Central memory CD4-positive, alpha-beta T cell (primary cell): ENCODE data around the gene PRKD3.
"Not testable (repeated sequence)": the region's sequence is repeated elsewhere in the genome, so short reads cannot be mapped to it uniquely, and the experiment has no call there.

ENCODE experiments used
- DNase-seq: peaks from one replicate; pipeline ENCODE4 v3.0.0; 2022

Gene PRKD3

GRCh38 chr2:37306024-37306423, 18.6 kb downstream of the PRKD3 start:
- no peak for DNase-seq

GRCh38 chr2:37302701-37303252, 21.9 kb downstream of the PRKD3 start:
- DNase-seq, result no peak

DNA sequence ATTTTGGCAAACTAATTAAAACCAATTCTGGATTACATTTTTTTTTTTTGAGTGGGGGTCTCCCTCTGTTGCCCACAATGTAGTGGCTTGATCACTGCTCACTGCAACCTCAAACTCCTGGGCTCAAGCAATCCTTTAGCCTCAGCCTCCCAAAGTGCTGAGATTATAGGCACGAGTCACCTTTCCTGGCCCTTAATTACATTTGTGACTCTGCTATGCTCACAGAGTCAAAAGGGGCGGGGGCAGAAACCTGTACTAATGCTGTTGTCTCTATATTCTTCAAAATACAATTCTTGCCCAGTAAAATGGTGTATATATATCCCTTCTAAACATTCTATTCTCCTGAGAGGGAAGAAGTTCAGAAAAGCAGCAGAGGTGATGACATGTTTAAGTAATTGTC, 23.2 kb downstream of the PRKD3 start:
- DNase-seq, result no peak

- no peak for DNase-seq
These were observed 24.1 kb downstream of the PRKD3 start for GRCh38 chr2:37300578-37300977.

GRCh38 chr2:37300146-37300545, 24.5 kb downstream of the PRKD3 start:
- DNase-seq, result no peak

- no peak for DNase-seq
These were observed 27.0 kb downstream of the PRKD3 start for GRCh38 chr2:37297632-37298031.

DNA sequence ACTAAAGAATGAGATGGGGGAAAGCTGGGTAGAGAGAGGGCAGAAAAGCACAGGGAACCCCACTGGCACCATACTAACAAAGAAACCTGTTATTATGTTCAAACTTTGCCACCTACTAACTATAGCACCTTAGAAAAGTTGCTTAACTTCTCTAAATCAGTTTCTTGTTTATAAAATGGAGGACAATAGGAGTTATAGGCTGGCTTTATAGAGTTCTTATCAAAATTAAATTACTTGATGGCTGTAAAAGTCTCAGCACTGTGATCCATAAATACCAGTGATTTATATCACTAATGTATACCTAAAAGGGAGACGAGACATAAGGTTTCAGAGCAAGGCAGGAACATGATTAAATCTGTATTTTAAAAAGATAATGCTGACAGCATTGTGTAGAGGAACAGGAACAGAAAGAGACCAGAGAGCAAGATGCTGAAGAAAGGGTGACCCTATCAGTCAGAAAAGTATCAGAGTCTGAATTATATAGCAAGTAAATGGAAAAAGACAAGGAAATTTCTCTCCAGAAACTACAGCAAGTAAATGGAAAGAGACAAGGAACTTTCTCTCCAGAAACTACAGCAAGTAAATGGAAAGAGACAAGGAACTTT, 29.1 kb downstream of the PRKD3 start:
- DNase-seq, result no peak

GRCh38 chr2:37294858-37295257, 29.8 kb downstream of the PRKD3 start:
- DNase-seq, result not testable (repeated sequence)

- no peak for DNase-seq
These were observed 33.0 kb downstream of the PRKD3 start for GRCh38 chr2:37291680-37292079.

DNA sequence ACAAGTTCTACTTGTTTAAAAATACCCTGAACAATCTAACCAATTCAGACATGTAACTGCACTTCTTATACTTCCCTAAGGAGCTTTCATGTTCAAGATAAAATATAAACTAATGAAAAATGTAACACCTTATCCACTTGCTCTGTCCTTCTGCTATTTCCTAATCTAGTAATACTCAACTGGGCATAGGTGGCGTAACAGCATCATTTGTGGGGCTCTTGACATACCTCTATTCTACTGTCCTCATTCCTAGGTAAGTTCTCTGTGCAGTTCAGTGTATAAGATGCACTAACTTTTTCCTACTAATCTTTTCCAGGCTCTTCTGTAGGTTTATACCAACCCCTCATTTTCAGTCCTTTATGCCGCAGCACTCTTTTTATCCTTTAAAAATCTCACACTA, 36.7 kb downstream of the PRKD3 start:
- DNase-seq, result no peak

- no peak for DNase-seq
These were observed 40.3 kb downstream of the PRKD3 start for GRCh38 chr2:37284381-37284780.

DNA sequence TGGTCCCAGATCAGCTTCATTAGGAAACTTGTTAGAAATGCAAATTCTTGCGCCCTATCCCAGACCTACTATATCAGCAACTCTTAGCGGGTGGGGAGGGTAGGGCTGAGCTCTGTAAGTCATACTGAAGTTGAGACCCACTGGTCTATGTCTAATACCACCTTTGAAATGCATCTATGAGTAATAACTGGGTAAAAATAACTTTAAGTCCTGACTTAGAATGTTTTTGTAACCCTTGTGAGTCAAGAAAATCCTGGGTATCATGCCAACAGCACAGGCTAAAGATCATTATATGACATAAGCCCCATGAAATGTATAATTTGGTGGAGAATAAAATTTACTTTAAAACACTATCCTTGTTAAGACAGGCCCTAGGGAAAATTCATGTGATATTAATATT, 41.4 kb downstream of the PRKD3 start:
- DNase-seq, result no peak

DNA sequence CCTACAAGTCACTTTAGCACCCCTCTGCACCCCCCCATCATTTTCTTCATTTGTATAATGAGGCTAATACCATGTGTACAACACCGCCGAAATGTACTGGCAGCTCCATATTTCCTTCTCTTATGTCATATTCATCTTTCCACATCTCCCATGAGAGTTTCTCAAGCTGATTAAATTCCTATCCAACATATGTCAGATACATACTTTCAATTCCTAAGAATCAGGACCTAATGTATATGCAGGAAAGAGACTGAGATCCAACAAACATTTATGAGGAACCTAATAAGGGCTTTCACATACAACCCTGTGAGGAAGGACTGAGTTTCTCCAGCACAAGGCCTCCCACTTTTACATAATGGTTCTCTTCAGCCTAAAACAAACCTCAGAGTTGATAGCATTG, 41.9 kb downstream of the PRKD3 start:
- DNase-seq, result no peak

- DNase-seq, result no peak
These were observed 42.7 kb downstream of the PRKD3 start for GRCh38 chr2:37281916-37282315.

- DNase-seq, result no peak
These were observed 48.3 kb downstream of the PRKD3 start for GRCh38 chr2:37276291-37276690.
